ENCODE results near the gene ZNF485.
A peak's percentile ranks its signal among the peaks of the same experiment; 100 is the strongest.

Gene ZNF485

DNA sequence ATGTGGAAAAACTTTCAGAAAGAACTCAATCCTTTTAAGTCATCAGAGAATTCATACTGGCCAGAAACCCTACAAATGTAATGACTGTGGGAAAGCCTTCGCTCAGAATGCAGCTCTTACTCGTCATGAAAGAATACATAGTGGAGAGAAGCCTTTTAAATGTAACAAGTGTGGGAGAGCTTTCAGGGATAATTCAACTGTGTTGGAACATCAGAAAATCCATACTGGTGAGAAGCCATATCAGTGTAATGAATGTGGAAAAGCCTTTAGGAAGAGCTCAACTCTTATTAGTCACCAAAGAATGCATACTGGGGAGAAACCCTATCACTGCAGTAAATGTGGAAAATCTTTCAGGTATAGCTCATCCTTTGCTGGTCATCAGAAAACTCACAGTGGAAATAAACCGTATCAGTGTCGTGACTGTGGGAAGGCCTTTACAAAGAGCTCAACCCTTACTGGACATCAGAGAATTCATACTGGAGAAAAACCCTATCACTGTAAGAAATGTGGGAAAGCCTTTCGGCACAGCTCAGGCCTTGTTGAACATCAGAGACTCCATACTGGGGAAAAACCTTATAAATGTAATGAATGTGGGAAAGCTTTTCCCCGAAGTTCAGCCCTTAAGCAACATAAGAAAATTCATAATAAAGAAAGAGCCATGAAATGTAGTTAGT lies 10.6 kb downstream of the ZNF485 start:
- Histone ChIP-seq H3K4me3 (ENCODE audit: low read length, poor library complexity, severe bottlenecking) (no peak overlapping the region), H3K9me3 (ENCODE audit: insufficient read depth, low read depth, low read length) (peaks cover 28% of the 10 kb centered on the region; the same call in 1 of the 2 replicates)

DNA sequence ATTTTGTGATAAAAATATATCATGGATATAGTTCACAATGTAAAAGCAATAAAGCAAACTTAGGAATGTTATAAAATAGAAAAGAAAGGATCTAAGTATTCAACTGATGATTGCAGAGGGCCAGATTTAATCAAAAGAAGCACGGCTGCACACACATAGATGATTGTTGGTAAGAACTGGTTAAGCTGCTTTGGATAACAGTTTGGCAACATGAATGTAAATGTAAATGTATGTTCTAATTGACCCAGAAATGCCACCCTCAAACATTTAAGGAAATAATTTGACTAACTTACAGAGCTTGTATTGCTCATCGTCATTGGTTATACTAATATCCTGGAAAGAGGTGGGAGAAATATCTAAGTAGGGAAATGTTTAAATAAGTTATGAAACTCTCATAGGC lies 13.1 kb downstream of the ZNF485 start:
- H3K9me3 ChIP-seq (ENCODE audit: insufficient read depth, low read depth, low read length) = peaks cover 28% of the 10 kb centered on the region; the same call in 1 of the 2 replicates
- H3K9me2 ChIP-seq (replicated peaks; ENCODE audit: low read depth, low read length) = no peaks in the 10 kb centered on the region

More for the DNA sequence above, 10.6 kb downstream of the ZNF485 start:
- no peaks in the 10 kb centered on the region for H3F3A ChIP-seq (ENCODE audit: low read depth)
- H3K9ac ChIP-seq (ENCODE audit: low read depth, low read length, poor library complexity, severe bottlenecking) = no peak overlapping the region
- H3K4me2 ChIP-seq (ENCODE audit: low read depth, low read length, poor library complexity, severe bottlenecking) = no peak overlapping the region
- no peak overlapping the region for H2AFZ ChIP-seq (ENCODE audit: low read length)
- H3K4me1 ChIP-seq (ENCODE audit: insufficient read depth, low read length, poor library complexity, severe bottlenecking) = peaks cover 2% of the 10 kb centered on the region
- H3K36me3 ChIP-seq (ENCODE audit: insufficient read depth, low read length) = peaks cover 10% of the 10 kb centered on the region; the same call in 1 of the 2 replicates
- no peaks in the 10 kb centered on the region for H4K20me1 ChIP-seq (ENCODE audit: insufficient read depth, low read length, poor library complexity, severe bottlenecking)
- H3K27me3 ChIP-seq (ENCODE audit: insufficient read depth, low read length, poor library complexity, severe bottlenecking) = no peaks in the 10 kb centered on the region
- TF ChIP-seq, protein P1, sequence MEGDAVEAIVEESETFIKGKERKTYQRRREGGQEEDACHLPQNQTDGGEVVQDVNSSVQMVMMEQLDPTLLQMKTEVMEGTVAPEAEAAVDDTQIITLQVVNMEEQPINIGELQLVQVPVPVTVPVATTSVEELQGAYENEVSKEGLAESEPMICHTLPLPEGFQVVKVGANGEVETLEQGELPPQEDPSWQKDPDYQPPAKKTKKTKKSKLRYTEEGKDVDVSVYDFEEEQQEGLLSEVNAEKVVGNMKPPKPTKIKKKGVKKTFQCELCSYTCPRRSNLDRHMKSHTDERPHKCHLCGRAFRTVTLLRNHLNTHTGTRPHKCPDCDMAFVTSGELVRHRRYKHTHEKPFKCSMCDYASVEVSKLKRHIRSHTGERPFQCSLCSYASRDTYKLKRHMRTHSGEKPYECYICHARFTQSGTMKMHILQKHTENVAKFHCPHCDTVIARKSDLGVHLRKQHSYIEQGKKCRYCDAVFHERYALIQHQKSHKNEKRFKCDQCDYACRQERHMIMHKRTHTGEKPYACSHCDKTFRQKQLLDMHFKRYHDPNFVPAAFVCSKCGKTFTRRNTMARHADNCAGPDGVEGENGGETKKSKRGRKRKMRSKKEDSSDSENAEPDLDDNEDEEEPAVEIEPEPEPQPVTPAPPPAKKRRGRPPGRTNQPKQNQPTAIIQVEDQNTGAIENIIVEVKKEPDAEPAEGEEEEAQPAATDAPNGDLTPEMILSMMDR (conservative IDR thresholded peaks at IDR 0.05; ENCODE audit: low read length) = no peak
- no peak for TF ChIP-seq EZH2phosphoT487 (IDR thresholded peaks at IDR 0.05; ENCODE audit: borderline replicate concordance)
- no peaks in the 10 kb centered on the region for H3K79me2 ChIP-seq (ENCODE audit: insufficient read depth, low read length)
- H3K9me2 ChIP-seq (replicated peaks; ENCODE audit: low read depth, low read length) = no peaks in the 10 kb centered on the region

DNA sequence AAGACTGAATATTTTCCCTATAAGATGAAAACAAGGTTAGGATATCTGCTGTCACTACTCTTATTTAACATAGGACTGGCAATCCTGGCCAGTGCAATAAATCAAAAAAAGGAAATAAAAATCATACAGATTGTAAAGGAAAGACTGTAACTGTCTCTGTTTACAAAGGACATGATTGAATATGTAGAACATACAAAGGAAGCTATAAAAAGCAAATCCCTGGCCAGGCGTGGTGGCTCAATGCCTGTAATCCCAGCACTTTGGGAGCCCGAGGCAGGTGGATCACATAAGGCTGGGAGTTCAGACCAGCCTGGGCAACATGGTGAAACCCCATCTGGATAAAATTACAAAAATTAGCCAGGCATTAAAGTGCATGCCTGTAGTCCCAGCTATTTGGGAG lies 15.8 kb downstream of the ZNF485 start:
- Histone ChIP-seq H3K4me3 (ENCODE audit: low read length, poor library complexity, severe bottlenecking) (peak overlapping the region; percentile 70), H3K4me2 (ENCODE audit: low read depth, low read length, poor library complexity, severe bottlenecking) (peak overlapping the region; percentile 84)

More for the DNA sequence above, 13.1 kb downstream of the ZNF485 start:
- Histone ChIP-seq H4K20me1 (ENCODE audit: insufficient read depth, low read length, poor library complexity, severe bottlenecking) (no peaks in the 10 kb centered on the region), H3K4me1 (ENCODE audit: insufficient read depth, low read length, poor library complexity, severe bottlenecking) (peaks cover 19% of the 10 kb centered on the region), H3K9ac (ENCODE audit: low read depth, low read length, poor library complexity, severe bottlenecking) (no peak overlapping the region), H3K4me2 (ENCODE audit: low read depth, low read length, poor library complexity, severe bottlenecking) (no peak overlapping the region), H3F3A (ENCODE audit: low read depth) (no peaks in the 10 kb centered on the region), H3K4me3 (ENCODE audit: low read length, poor library complexity, severe bottlenecking) (no peak overlapping the region), H2AFZ (ENCODE audit: low read length) (no peak overlapping the region), H3K79me2 (ENCODE audit: insufficient read depth, low read length) (no peaks in the 10 kb centered on the region), H3K36me3 (ENCODE audit: insufficient read depth, low read length) (peaks cover 10% of the 10 kb centered on the region; the same call in 1 of the 2 replicates), H3K27me3 (ENCODE audit: insufficient read depth, low read length, poor library complexity, severe bottlenecking) (no peaks in the 10 kb centered on the region)
- TF ChIP-seq, protein P1 (conservative IDR thresholded peaks at IDR 0.05; ENCODE audit: low read length) = no peak
- TF ChIP-seq EZH2phosphoT487 (IDR thresholded peaks at IDR 0.05; ENCODE audit: borderline replicate concordance) = no peak

More for the DNA sequence above, 15.8 kb downstream of the ZNF485 start:
- Histone ChIP-seq H3F3A (ENCODE audit: low read depth) (no peaks in the 10 kb centered on the region), H2AFZ (ENCODE audit: low read length) (no peak overlapping the region), H3K36me3 (ENCODE audit: insufficient read depth, low read length) (no peaks in the 10 kb centered on the region), H3K4me1 (ENCODE audit: insufficient read depth, low read length, poor library complexity, severe bottlenecking) (peaks cover 19% of the 10 kb centered on the region), H3K27me3 (ENCODE audit: insufficient read depth, low read length, poor library complexity, severe bottlenecking) (no peaks in the 10 kb centered on the region), H3K79me2 (ENCODE audit: insufficient read depth, low read length) (no peaks in the 10 kb centered on the region), H3K9me2 (replicated peaks; ENCODE audit: low read depth, low read length) (no peaks in the 10 kb centered on the region), H4K20me1 (ENCODE audit: insufficient read depth, low read length, poor library complexity, severe bottlenecking) (no peaks in the 10 kb centered on the region), H3K9me3 (ENCODE audit: insufficient read depth, low read depth, low read length) (peaks cover 13% of the 10 kb centered on the region; the same call in 1 of the 2 replicates), H3K9ac (ENCODE audit: low read depth, low read length, poor library complexity, severe bottlenecking) (no peak overlapping the region)
- no peak for TF ChIP-seq EZH2phosphoT487 (IDR thresholded peaks at IDR 0.05; ENCODE audit: borderline replicate concordance)
- TF ChIP-seq, protein P1 (conservative IDR thresholded peaks at IDR 0.05; ENCODE audit: low read length) = no peak
